ENCODE measurements around the gene NFKBIA. TPM values are rescaled to one million over a fixed set of nuclear protein-coding genes. Genes with fewer than 3 reads are reported as not detected.
"Not testable (repeated sequence)": the region's sequence is repeated elsewhere in the genome, so short reads cannot be mapped to it uniquely, and the experiment has no call there.

Gene NFKBIA
- total RNA-seq, 4 donors from 2014 or later: 185 to 379 (median 320) TPM

DNA sequence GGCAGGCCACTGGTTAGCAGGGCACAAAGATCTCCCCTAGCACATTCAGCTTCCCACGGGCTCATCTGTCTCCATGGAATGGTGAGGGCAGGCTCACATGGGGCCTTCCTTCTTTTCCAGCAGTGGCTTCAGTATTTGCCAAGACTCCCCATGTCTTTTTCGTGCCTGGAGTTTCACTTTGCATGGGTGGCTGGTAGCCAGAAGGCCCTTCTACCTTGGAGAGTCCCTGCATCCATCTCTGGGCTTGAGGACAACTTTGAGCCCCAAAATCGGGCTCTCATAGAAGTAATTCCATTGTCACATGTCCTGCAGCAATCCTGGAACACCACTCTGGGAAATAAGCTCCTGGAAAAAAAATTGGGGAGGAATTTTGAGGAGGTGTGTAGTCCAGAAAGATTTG is 42.1 kb downstream of the NFKBIA start:
- no peaks in the 10 kb centered on the region for H3K9me3 ChIP-seq
- H3K27ac ChIP-seq: no peak overlapping the region
- in situ Hi-C loops (cut with MboI; ENCODE audit: low sequenced_read_pairs in 4 of 4): no loop called here
- TF ChIP-seq POLR2A (IDR thresholded peaks at IDR 0.05): no peak
- TF ChIP-seq, protein P1, sequence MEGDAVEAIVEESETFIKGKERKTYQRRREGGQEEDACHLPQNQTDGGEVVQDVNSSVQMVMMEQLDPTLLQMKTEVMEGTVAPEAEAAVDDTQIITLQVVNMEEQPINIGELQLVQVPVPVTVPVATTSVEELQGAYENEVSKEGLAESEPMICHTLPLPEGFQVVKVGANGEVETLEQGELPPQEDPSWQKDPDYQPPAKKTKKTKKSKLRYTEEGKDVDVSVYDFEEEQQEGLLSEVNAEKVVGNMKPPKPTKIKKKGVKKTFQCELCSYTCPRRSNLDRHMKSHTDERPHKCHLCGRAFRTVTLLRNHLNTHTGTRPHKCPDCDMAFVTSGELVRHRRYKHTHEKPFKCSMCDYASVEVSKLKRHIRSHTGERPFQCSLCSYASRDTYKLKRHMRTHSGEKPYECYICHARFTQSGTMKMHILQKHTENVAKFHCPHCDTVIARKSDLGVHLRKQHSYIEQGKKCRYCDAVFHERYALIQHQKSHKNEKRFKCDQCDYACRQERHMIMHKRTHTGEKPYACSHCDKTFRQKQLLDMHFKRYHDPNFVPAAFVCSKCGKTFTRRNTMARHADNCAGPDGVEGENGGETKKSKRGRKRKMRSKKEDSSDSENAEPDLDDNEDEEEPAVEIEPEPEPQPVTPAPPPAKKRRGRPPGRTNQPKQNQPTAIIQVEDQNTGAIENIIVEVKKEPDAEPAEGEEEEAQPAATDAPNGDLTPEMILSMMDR (IDR thresholded peaks at IDR 0.05 in 4 of 5, conservative IDR thresholded peaks at IDR 0.05 in 1 of 5): no peak
- H3K36me3 ChIP-seq: no peaks in the 10 kb centered on the region
- H3K4me3 ChIP-seq: no peak overlapping the region
- peaks cover 12 to 17% of the 10 kb centered on the region in 2 donors for H3K4me1 ChIP-seq
- no peak for ATAC-seq
- no peak for DNase-seq
- intact Hi-C loops (cut with DNase I; ENCODE audit: low total_unique reads): no loop called here
- H3K27me3 ChIP-seq: no peaks in the 10 kb centered on the region

DNA sequence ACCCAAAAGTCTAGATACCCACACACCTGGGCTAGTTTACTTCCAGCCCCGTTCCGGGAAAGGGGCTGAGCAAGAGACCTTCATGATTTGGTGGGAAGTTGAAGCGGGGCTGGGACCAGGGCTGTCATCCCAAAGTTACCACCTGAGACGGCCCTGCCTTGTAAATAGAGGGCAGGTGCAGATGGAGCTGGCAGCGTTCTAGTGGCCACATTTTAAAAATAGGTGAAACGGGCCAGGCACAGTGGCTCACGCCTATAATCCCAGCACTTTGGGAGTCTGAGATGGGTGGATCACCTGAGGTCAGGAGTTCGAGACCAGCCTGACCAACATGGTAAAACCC is 43.4 kb downstream of the NFKBIA start:
- in situ Hi-C loops (cut with MboI; ENCODE audit: low sequenced_read_pairs in 4 of 4) (no loop called here), intact Hi-C loops (cut with DNase I; ENCODE audit: low total_unique reads) (no loop called here)

DNA sequence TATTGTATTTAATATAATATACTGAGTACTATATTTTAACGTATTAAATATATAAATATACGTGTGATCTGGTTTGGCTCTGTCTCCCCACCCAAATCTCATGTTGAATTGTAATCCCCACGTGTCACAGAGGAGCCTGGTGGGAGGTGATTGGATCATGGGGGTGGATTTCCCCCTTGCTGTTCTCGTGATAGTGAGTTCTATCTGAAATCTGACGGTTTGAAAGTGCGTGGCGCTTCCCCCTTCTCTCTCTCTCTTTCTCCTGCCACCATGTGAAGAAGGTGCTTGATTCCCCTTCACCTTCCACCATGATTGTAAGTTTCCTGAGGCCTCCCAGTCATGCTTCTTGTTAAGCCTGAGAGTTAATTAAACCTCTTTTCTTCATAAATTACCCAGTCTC is 44.9 kb downstream of the NFKBIA start:
- ATAC-seq; in situ Hi-C loops (cut with MboI; ENCODE audit: low sequenced_read_pairs in 4 of 4); H3K4me1 ChIP-seq; H3K27ac ChIP-seq; H3K36me3 ChIP-seq; H3K27me3 ChIP-seq; intact Hi-C loops (cut with DNase I; ENCODE audit: low total_unique reads); H3K9me3 ChIP-seq; H3K4me3 ChIP-seq; DNase-seq: not testable (repeated sequence)

More for the DNA sequence above, 43.4 kb downstream of the NFKBIA start:
- H3K36me3 ChIP-seq: no peaks in the 10 kb centered on the region
- ATAC-seq (no peak), DNase-seq (no peak)
- no peak overlapping the region for H3K4me3 ChIP-seq
- peaks cover 11 to 12% of the 10 kb centered on the region in 2 donors for H3K4me1 ChIP-seq
- H3K27ac ChIP-seq: no peak overlapping the region
- H3K27me3 ChIP-seq: no peaks in the 10 kb centered on the region
- no peak for TF ChIP-seq POLR2A (IDR thresholded peaks at IDR 0.05)
- TF ChIP-seq, protein P1 (IDR thresholded peaks at IDR 0.05 in 4 of 5, conservative IDR thresholded peaks at IDR 0.05 in 1 of 5): no peak
- no peaks in the 10 kb centered on the region for H3K9me3 ChIP-seq

DNA sequence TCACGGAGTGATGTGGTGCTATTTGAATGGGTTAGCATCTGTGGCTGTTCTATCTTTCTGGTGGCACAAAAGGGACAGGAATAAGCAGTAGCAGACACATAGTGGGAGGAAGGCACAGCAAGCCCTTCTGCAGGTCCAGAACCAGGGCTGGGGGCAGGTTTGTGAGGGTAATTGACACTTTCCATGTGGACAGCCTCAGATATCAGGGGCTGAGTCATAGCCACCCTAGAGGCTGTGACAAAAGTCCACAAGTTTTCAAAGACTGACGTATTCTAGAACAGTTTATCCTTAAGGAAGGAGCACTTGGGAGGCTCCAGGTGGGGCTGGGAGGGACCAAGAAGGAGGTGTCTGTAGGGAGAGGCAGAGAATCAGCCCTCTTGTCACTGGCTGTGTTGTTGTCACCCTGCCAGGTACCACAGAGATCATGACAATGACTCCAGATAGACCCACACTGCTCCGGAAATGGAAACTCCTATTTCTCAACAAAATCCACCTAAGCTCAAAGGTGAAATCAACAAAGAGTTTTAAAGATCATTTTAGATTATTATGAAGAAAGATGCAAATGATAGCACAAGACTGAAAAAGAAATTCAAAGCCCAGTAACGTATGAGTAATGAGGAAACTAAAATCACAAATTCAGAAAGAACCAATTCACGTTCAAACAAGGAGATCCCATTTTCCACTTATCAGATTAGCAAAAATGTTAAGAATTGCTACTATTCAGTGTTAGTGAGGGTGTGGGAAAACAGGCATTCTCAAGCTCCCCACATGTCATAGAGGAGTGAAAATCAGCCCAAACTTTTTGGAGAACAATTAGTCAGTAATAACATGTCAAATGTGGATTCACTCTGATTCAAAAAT is 48.3 kb downstream of the NFKBIA start:
- H3K36me3 ChIP-seq: no peaks in the 10 kb centered on the region
- in situ Hi-C loops (cut with MboI; ENCODE audit: low sequenced_read_pairs in 4 of 4): no loop called here
- H3K27ac ChIP-seq: no peak overlapping the region
- no peaks in the 10 kb centered on the region for H3K4me1 ChIP-seq
- ATAC-seq: peak; percentile 43 to 54
- no peak overlapping the region for H3K4me3 ChIP-seq
- H3K27me3 ChIP-seq: no peaks in the 10 kb centered on the region
- intact Hi-C loops (cut with DNase I; ENCODE audit: low total_unique reads): no loop called here
- TF ChIP-seq POLR2A (IDR thresholded peaks at IDR 0.05): no peak
- TF ChIP-seq, protein P1 (IDR thresholded peaks at IDR 0.05 in 4 of 5, conservative IDR thresholded peaks at IDR 0.05 in 1 of 5): no peak
- H3K9me3 ChIP-seq: no peaks in the 10 kb centered on the region
- no peak for DNase-seq

DNA sequence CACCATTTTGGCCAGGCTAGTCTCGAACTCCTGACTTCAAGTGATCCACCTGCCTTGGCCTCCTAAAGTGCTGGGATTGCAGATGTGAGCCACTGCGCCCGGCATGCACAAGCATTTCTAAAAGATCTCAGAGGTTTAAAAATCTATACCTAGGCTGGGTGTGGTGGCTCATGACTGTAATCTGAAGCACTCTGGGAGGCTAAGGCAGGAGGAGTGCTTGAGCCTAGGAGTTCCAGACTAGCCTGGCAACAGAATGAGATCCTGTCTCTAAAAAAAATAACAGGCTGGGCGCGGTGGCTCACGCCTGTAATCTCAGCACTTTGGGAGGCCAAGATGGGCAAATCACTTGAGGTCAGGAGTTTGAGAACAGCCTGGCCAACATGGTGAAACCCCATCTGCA is 49.3 kb downstream of the NFKBIA start:
- H3K4me3 ChIP-seq; ATAC-seq; H3K9me3 ChIP-seq; DNase-seq; H3K36me3 ChIP-seq; H3K4me1 ChIP-seq; intact Hi-C loops (cut with DNase I; ENCODE audit: low total_unique reads); H3K27me3 ChIP-seq; H3K27ac ChIP-seq; in situ Hi-C loops (cut with MboI; ENCODE audit: low sequenced_read_pairs in 4 of 4): not testable (repeated sequence)
